Activated CD4-positive, alpha-beta T cell treated with anti-CD3 and anti-CD28 coated beads, Interleukin-2, amount 10 ng/mL, durations not matched to agents 24 days and 14 days (primary cell): ENCODE measurements around the gene ZNF695. TPM values are rescaled to one million over a fixed set of nuclear protein-coding genes. Genes with fewer than 3 reads are reported as not detected.
"Not testable (repeated sequence)": the region's sequence is repeated elsewhere in the genome, so short reads cannot be mapped to it uniquely, and the experiment has no call there.

ENCODE experiments used
- DNase-seq: peaks from one replicate; pipeline ENCODE4 v3.0.0; 2022
- H3K27ac Mint-ChIP-seq: one replicate; pipeline ENCODE4 v1.8.0; 2022; ENCODE audit warnings: mild to moderate bottlenecking, mixed read lengths
- H3K27me3 Mint-ChIP-seq: one replicate; pipeline ENCODE4 v1.8.0; 2022; ENCODE audit warnings: mixed read lengths
- H3K36me3 Mint-ChIP-seq: one replicate; pipeline ENCODE4 v1.8.0; 2022; ENCODE audit warnings: low read depth, mild to moderate bottlenecking, mixed read lengths
- H3K4me1 Mint-ChIP-seq: one replicate; pipeline ENCODE4 v1.8.0; 2021; ENCODE audit warnings: mixed read lengths
- H3K4me3 Mint-ChIP-seq: one replicate; pipeline ENCODE4 v1.8.0; 2022; ENCODE audit warnings: mild to moderate bottlenecking, moderate library complexity, mixed read lengths
- H3K9me3 Mint-ChIP-seq: one replicate; pipeline ENCODE4 v1.8.0; 2021; ENCODE audit warnings: mixed read lengths
- intact Hi-C: fragments of 100-400 bp; cut with micrococcal nuclease; formaldehyde crosslinking; loops from one replicate; pipeline ENCODE4 v1.15.1; 2023
- total RNA-seq: library from RNA; stranded (reverse); gene quantifications from 2 replicates; pipeline ENCODE4 v1.2.3, GENCODE V29; 2022

ZNF695 gene
- 0.65 and 0.95 TPM in 2 replicates for total RNA-seq

- peaks cover 13% of the 10 kb centered on the region for H3K27me3 Mint-ChIP-seq
- peaks cover 5% of the 10 kb centered on the region for H3K4me1 Mint-ChIP-seq
- H3K36me3 Mint-ChIP-seq: peaks cover 9% of the 10 kb centered on the region
- peak within 1 kb of the TSS; percentile 77 for H3K27ac Mint-ChIP-seq
- peak; percentile 83 for DNase-seq
- peak within 1 kb of the TSS; percentile 87 for H3K4me3 Mint-ChIP-seq
- intact Hi-C loops: no loop called here
- peaks cover 15% of the 10 kb centered on the region for H3K9me3 Mint-ChIP-seq
Observed at GRCh38 chr1:247007511-247008405, at the start of gene ZNF695. Gene ZNF695 (minus strand): TSS chr1:247008057. CDS start chr1:247007908, 149 bp downstream.

- no peak for DNase-seq
- H3K4me3 Mint-ChIP-seq: no peak overlapping the region
- H3K9me3 Mint-ChIP-seq: peaks cover 38% of the 10 kb centered on the region
- no peak overlapping the region for H3K27ac Mint-ChIP-seq
- H3K4me1 Mint-ChIP-seq: no peaks in the 10 kb centered on the region
- peaks cover 12% of the 10 kb centered on the region for H3K36me3 Mint-ChIP-seq
- intact Hi-C loops: no loop called here
- no peaks in the 10 kb centered on the region for H3K27me3 Mint-ChIP-seq
Observed at GRCh38 chr1:247056071-247056470, 48.2 kb upstream of the ZNF695 start.

- H3K27me3 Mint-ChIP-seq: no peaks in the 10 kb centered on the region
- H3K36me3 Mint-ChIP-seq: peaks cover 12% of the 10 kb centered on the region
- no peak overlapping the region for H3K27ac Mint-ChIP-seq
- no peaks in the 10 kb centered on the region for H3K4me1 Mint-ChIP-seq
- H3K4me3 Mint-ChIP-seq: no peak overlapping the region
- no peak for DNase-seq
- peaks cover 38% of the 10 kb centered on the region for H3K9me3 Mint-ChIP-seq
- intact Hi-C loops: no loop called here
Observed at GRCh38 chr1:247054992-247055415, 47.1 kb upstream of the ZNF695 start.

GRCh38 chr1:247047702-247048101 lies 39.8 kb upstream of the ZNF695 start:
- peaks cover 7% of the 10 kb centered on the region for H3K36me3 Mint-ChIP-seq
- H3K27ac Mint-ChIP-seq: no peak overlapping the region
- no peaks in the 10 kb centered on the region for H3K27me3 Mint-ChIP-seq
- no peaks in the 10 kb centered on the region for H3K4me1 Mint-ChIP-seq
- intact Hi-C loops: no loop called here
- H3K9me3 Mint-ChIP-seq: peaks cover 34% of the 10 kb centered on the region
- H3K4me3 Mint-ChIP-seq: no peak overlapping the region
- no peak for DNase-seq

DNA sequence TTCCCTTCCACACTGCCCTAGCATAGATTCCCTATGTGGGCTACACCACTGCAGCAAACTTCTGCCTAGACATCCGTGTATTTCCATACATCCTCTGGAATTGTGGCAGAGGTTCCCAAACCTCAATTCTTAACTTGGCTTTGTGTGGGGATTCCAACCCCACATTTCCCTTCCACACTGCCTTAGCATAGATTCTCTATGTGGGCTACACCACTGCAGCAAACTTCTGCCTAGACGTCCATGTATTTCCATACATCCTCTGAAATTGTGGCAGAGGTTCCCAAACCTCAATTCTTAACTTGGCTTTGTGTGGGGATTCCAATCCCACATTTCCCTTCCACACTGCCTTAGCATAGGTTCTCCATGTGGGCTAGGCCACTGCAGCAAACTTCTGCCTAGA lies 39.4 kb upstream of the ZNF695 start:
- no peaks in the 10 kb centered on the region for H3K4me1 Mint-ChIP-seq
- H3K27me3 Mint-ChIP-seq: no peaks in the 10 kb centered on the region
- intact Hi-C loops: no loop called here
- H3K27ac Mint-ChIP-seq: no peak overlapping the region
- no peak for DNase-seq
- H3K4me3 Mint-ChIP-seq: no peak overlapping the region
- peaks cover 7% of the 10 kb centered on the region for H3K36me3 Mint-ChIP-seq
- peaks cover 31% of the 10 kb centered on the region for H3K9me3 Mint-ChIP-seq

- no peak for DNase-seq
- peaks cover 6% of the 10 kb centered on the region for H3K36me3 Mint-ChIP-seq
- intact Hi-C loops: no loop called here
- no peak overlapping the region for H3K27ac Mint-ChIP-seq
- no peak overlapping the region for H3K4me3 Mint-ChIP-seq
- no peaks in the 10 kb centered on the region for H3K27me3 Mint-ChIP-seq
- H3K9me3 Mint-ChIP-seq: peaks cover 22% of the 10 kb centered on the region
- H3K4me1 Mint-ChIP-seq: no peaks in the 10 kb centered on the region
Observed at GRCh38 chr1:247043406-247043805, 35.5 kb upstream of the ZNF695 start.

DNA sequence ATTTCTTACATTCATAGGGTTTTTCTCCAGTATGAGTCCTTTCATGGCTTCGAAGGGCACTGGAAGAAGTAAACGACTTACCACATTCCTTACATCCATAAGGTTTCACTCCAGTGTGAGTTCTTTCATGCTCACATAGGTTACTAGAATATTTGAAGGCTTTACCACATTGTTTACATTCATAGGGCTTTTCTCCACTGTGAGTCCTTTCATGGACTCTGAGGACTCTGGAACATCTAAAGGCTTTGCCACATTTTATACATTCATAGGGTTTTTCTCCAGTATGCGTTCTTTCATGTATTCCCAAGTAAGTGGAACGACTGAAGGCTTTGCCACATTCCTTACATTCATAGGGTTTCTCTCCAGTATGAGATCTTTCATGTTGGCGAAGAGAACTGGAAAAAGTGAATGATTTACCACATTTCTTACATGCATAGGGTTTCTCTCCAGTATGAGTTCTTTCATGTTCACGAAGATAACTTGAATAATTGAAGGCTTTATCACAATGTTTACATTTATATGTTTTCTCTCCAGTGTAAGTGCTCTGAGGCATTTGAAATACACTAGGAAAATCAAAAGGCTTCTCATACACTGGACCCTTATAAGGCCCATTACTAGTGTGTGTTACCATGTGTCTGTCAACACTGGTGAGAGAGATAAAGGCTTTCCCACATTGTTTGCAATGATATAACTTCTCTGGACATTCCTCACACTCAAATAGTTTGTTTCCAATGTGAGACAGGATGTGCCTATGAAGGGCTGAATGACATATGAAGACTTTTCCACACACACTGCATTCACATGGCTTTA lies 29.9 kb upstream of the ZNF695 start:
- Mint-ChIP-seq H3K4me1 (no peaks in the 10 kb centered on the region), H3K27ac (no peak overlapping the region), H3K36me3 (peaks cover 19% of the 10 kb centered on the region), H3K9me3 (peaks cover 15% of the 10 kb centered on the region), H3K27me3 (no peaks in the 10 kb centered on the region), H3K4me3 (no peak overlapping the region)
- no peak for DNase-seq
- intact Hi-C loops: no loop called here

DNA sequence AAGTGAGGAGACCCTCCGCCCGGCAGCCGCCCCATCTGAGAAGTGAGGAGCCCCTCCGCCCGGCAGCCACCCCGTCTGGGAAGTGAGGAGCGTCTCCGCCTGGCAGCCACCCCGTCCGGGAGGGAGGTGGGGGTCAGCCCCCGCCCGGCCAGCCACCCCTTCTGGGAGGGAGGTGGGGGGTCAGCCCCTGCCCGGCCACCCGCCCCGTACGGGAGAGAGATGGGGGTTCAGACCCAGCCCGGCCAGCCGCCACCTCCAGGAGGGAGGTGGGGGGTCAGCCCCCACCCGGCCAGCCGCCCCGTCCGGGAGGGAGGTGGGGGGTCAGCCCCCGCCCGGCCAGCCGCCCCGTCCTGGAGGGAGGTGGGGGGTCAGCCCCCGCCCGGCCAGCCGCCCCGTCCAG lies 24.4 kb upstream of the ZNF695 start:
- intact Hi-C loops, H3K27ac Mint-ChIP-seq, H3K4me3 Mint-ChIP-seq, DNase-seq, H3K27me3 Mint-ChIP-seq, H3K4me1 Mint-ChIP-seq, H3K36me3 Mint-ChIP-seq: not testable (repeated sequence)
- peaks cover 32% of the 10 kb centered on the region for H3K9me3 Mint-ChIP-seq

DNA sequence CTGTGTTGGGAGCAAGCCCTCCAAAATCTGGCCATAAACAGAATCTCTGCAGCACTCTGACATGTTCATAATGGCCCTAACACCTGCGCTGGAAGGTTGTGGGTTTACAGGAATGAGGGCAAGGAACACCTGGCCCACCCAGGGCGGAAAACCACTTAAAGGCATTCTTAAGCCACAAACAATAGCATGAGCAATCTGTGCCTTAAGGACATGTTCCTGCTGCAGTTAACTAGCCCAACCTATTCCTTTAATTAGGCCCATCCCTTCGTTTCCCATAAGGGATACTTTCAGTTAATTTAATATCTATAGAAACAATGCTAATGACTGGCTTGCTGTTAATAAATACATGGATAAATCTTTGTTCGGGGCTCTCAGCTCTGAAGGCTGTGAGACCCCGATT lies 16.8 kb upstream of the ZNF695 start:
- H3K4me3 Mint-ChIP-seq, H3K27ac Mint-ChIP-seq, DNase-seq, H3K36me3 Mint-ChIP-seq, intact Hi-C loops, H3K27me3 Mint-ChIP-seq, H3K4me1 Mint-ChIP-seq: not testable (repeated sequence)
- H3K9me3 Mint-ChIP-seq: peaks cover 36% of the 10 kb centered on the region

- intact Hi-C loops: no loop called here
- no peak overlapping the region for H3K4me3 Mint-ChIP-seq
Observed at GRCh38 chr1:247013391-247013790, 5.5 kb upstream of the ZNF695 start.

GRCh38 chr1:247008406-247008799 lies 546 bp upstream of the ZNF695 start:
- Mint-ChIP-seq H3K27ac (no peak overlapping the region), H3K9me3 (peaks cover 11% of the 10 kb centered on the region), H3K4me3 (peak overlapping the region; percentile 24), H3K27me3 (peaks cover 13% of the 10 kb centered on the region), H3K4me1 (peaks cover 5% of the 10 kb centered on the region), H3K36me3 (peaks cover 9% of the 10 kb centered on the region)
- DNase-seq: no peak
- intact Hi-C loops: no loop called here

More at GRCh38 chr1:247013391-247013790, 5.5 kb upstream of the ZNF695 start:
- no peaks in the 10 kb centered on the region for H3K4me1 Mint-ChIP-seq
- peaks cover 8% of the 10 kb centered on the region for H3K9me3 Mint-ChIP-seq
- no peak overlapping the region for H3K27ac Mint-ChIP-seq
- peaks cover under 1% of the 10 kb centered on the region for H3K27me3 Mint-ChIP-seq
- no peak for DNase-seq
- H3K36me3 Mint-ChIP-seq: peaks cover under 1% of the 10 kb centered on the region

DNA sequence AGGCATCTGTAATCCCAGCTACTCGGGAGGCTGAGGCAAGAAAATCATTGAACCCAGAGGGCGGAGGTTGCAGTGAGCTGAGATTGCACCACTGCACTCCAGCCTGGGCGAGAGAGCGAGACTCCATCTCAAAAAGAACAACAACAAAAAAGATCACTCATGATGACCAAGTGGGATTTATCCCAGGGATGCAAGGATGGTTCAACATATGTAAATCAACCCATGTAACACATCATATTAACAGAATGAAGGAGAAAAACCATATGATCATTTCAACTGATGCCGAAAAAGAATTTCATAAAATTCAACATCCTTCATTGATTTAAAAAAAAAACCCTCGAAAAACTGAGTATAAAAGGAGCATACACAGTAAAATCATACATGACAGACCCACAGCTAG lies 3.8 kb downstream of the ZNF695 start:
- H3K4me1 Mint-ChIP-seq, H3K36me3 Mint-ChIP-seq, intact Hi-C loops, DNase-seq, H3K4me3 Mint-ChIP-seq, H3K27ac Mint-ChIP-seq: not testable (repeated sequence)
- Mint-ChIP-seq H3K9me3 (peaks cover 34% of the 10 kb centered on the region), H3K27me3 (peaks cover 13% of the 10 kb centered on the region)

- intact Hi-C loops: no loop called here
- DNase-seq: no peak
- Mint-ChIP-seq H3K27ac (no peak overlapping the region), H3K27me3 (no peaks in the 10 kb centered on the region), H3K36me3 (peaks cover 10% of the 10 kb centered on the region), H3K9me3 (peaks cover 31% of the 10 kb centered on the region), H3K4me1 (no peaks in the 10 kb centered on the region), H3K4me3 (no peak overlapping the region)
Observed at GRCh38 chr1:246989901-246990300, 18.0 kb downstream of the ZNF695 start.

GRCh38 chr1:246988316-246988715 lies 19.5 kb downstream of the ZNF695 start:
- H3K9me3 Mint-ChIP-seq: peaks cover 33% of the 10 kb centered on the region
- DNase-seq: no peak
- H3K27me3 Mint-ChIP-seq: no peaks in the 10 kb centered on the region
- H3K36me3 Mint-ChIP-seq: peaks cover 10% of the 10 kb centered on the region
- H3K4me1 Mint-ChIP-seq: no peaks in the 10 kb centered on the region
- no peak overlapping the region for H3K27ac Mint-ChIP-seq
- no peak overlapping the region for H3K4me3 Mint-ChIP-seq
- intact Hi-C loops: no loop called here
